Ishikawa (cell line): Measurements from ENCODE around the gene DOLPP1.

Experiments used
- CEBPB ChIP-seq: IDR thresholded peaks from 2 replicates; pipeline ENCODE4 v1.6.1; 2012
- CREB1 ChIP-seq: IDR thresholded peaks from 2 replicates; pipeline ENCODE4 v1.6.1; 2012; ENCODE audit warnings: low read depth
- EP300 ChIP-seq: IDR thresholded peaks from 2 replicates; pipeline ENCODE4 v1.6.1; 2012; ENCODE audit warnings: borderline replicate concordance
- FOXM1 ChIP-seq: IDR thresholded peaks from 2 replicates; pipeline ENCODE4 v1.6.1; 2012; ENCODE audit warnings: low read depth, borderline replicate concordance
- RAD21 ChIP-seq: IDR thresholded peaks from 2 replicates; pipeline ENCODE4 v1.6.1; 2012; ENCODE audit warnings: low read depth
- TAF1 ChIP-seq: IDR thresholded peaks from 2 replicates; pipeline ENCODE4 v1.6.1; 2012; ENCODE audit warnings: low read depth, mild to moderate bottlenecking
- TCF12 ChIP-seq: IDR thresholded peaks from 2 replicates; pipeline ENCODE4 v1.6.1; 2012; ENCODE audit warnings: low read depth
- TEAD4 ChIP-seq: IDR thresholded peaks from 2 replicates; pipeline ENCODE4 v1.6.1; 2012
- TF ChIP-seq, protein P1 (sequence below): IDR thresholded peaks from 2 replicates; pipeline ENCODE4 v1.6.1; 2012; ENCODE audit warnings: low read depth, mild to moderate bottlenecking
- TF ChIP-seq, protein P2 (sequence below): IDR thresholded peaks from 2 replicates; pipeline ENCODE4 v1.6.1; 2012

DNA sequence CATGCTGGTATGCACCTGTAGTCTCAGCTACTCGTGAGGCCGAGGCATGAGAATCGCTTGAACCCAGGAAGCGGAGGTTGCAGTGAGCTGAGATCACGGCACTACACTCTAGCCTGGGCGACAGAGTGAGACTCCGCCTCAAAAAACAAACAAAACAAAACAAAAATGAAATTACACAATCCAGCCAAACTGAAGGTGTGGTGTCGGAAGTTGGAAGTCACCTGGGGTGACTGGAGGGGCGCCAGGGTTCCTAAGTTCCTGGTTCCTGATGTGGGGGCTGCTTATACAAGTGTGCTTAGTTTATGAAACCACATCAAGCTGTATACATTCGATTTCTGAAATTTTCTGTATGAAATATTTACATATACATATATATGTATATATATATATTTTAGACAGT is 3.7 kb upstream of the DOLPP1 start:
- TF ChIP-seq CEBPB (no peak), RAD21 (no peak), TAF1 (no peak), EP300 (no peak), FOXM1 (no peak), CREB1 (no peak), TCF12 (no peak), TEAD4 (no peak)
- TF ChIP-seq, protein P1, sequence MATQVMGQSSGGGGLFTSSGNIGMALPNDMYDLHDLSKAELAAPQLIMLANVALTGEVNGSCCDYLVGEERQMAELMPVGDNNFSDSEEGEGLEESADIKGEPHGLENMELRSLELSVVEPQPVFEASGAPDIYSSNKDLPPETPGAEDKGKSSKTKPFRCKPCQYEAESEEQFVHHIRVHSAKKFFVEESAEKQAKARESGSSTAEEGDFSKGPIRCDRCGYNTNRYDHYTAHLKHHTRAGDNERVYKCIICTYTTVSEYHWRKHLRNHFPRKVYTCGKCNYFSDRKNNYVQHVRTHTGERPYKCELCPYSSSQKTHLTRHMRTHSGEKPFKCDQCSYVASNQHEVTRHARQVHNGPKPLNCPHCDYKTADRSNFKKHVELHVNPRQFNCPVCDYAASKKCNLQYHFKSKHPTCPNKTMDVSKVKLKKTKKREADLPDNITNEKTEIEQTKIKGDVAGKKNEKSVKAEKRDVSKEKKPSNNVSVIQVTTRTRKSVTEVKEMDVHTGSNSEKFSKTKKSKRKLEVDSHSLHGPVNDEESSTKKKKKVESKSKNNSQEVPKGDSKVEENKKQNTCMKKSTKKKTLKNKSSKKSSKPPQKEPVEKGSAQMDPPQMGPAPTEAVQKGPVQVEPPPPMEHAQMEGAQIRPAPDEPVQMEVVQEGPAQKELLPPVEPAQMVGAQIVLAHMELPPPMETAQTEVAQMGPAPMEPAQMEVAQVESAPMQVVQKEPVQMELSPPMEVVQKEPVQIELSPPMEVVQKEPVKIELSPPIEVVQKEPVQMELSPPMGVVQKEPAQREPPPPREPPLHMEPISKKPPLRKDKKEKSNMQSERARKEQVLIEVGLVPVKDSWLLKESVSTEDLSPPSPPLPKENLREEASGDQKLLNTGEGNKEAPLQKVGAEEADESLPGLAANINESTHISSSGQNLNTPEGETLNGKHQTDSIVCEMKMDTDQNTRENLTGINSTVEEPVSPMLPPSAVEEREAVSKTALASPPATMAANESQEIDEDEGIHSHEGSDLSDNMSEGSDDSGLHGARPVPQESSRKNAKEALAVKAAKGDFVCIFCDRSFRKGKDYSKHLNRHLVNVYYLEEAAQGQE, result no peak
- TF ChIP-seq, protein P2, sequence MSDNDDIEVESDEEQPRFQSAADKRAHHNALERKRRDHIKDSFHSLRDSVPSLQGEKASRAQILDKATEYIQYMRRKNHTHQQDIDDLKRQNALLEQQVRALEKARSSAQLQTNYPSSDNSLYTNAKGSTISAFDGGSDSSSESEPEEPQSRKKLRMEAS, result no peak
